B cell (primary cell): ENCODE results near the gene FAM107A. TPM values are rescaled to one million over a fixed set of nuclear protein-coding genes. Genes with fewer than 3 reads are reported as not detected.

Experiments used
- ATAC-seq: fragments of 200-7000 bp; cut with Tn5 transposase; one replicate; pipeline ENCODE4 v1.10.0; 2021; ENCODE audit warnings: low read depth, mild to moderate bottlenecking, moderate number of reproducible peaks, moderate library complexity
- CTCF ChIA-PET: fragments of 350-600 bp; sonication (Branson Sonifier 250); formaldehyde crosslinking; loops from one replicate; lab custom pipeline; 2021; ENCODE audit warnings: antibody characterized with exemption, inconsistent platforms; lab: Charles Lee
- POLR2A ChIA-PET: fragments of 350-600 bp; sonication (Branson Sonifier 250); formaldehyde crosslinking; loops from one replicate; lab custom pipeline; 2021; ENCODE audit warnings: antibody characterized with exemption; lab: Charles Lee
- DNase-seq: peaks from one replicate; pipeline ENCODE4 v3.0.0; 2013
- H2AFZ ChIP-seq: 2 replicates; pipeline ENCODE4 v1.6.1; 2012; ENCODE audit warnings: mild to moderate bottlenecking, low read depth, low read length; ENCODE audit not compliant: insufficient read depth, poor library complexity, severe bottlenecking
- H3K27ac ChIP-seq, 2 donors: 1 replicate in 1 of 2; 2 replicates in 1 of 2; pipeline ENCODE4 v1.5.1; 2012 to 2013; ENCODE audit warnings: low read length in 2 of 2, mild to moderate bottlenecking in 2 of 2, moderate library complexity in 1 of 2
- H3K27me3 ChIP-seq, 4 experiments: fragments of 200-600 bp in 1 of 4; sonication (generic) in 1 of 4; replicated peaks in 1 of 4; 1 replicate in 2 of 4; 2 replicates in 2 of 4; pipeline versions ENCODE4 v1.6.1 to v1.7.0; 2013 to 2016; ENCODE audit warnings: low read length in 3 of 4, mild to moderate bottlenecking in 2 of 4, mixed read lengths in 1 of 4, moderate library complexity in 1 of 4; ENCODE audit not compliant: insufficient read depth in 4 of 4, control insufficient read depth in 3 of 4; ENCODE audit errors: control extremely low read depth in 1 of 4
- H3K36me3 ChIP-seq, 2 experiments: replicated peaks in 1 of 2; 1 replicate in 1 of 2; 2 replicates in 1 of 2; pipeline versions ENCODE4 v1.6.1 to v1.7.1; 2013; ENCODE audit warnings: low read length in 1 of 2; ENCODE audit not compliant: insufficient read depth in 2 of 2, control insufficient read depth in 1 of 2; ENCODE audit errors: control extremely low read depth in 1 of 2, extremely low read depth in 1 of 2
- H3K4me1 ChIP-seq, 2 donors: fragments of 200-600 bp in 1 of 2; sonication (generic) in 1 of 2; 1 replicate in 1 of 2; 2 replicates in 1 of 2; pipeline versions ENCODE4 v1.5.1 to v1.6.1; 2013 to 2017; ENCODE audit warnings: low read length in 2 of 2; ENCODE audit not compliant: control insufficient read depth in 2 of 2, insufficient read depth in 2 of 2
- H3K4me2 ChIP-seq: replicated peaks from 2 replicates; pipeline ENCODE3; 2012; ENCODE audit warnings: mild to moderate bottlenecking, low read depth, low read length; ENCODE audit not compliant: poor library complexity, severe bottlenecking
- H3K4me3 ChIP-seq, 5 experiments: fragments of 200-600 bp in 1 of 5; sonication (generic) in 1 of 5; 1 replicate in 3 of 5; 2 replicates in 2 of 5; pipeline versions ENCODE4 v1.5.1 to v1.7.0; 2011 to 2016; ENCODE audit warnings: low read length in 4 of 5, mild to moderate bottlenecking in 4 of 5, low read depth in 2 of 5, control low read depth in 1 of 5, moderate library complexity in 1 of 5; ENCODE audit not compliant: insufficient read depth in 1 of 5; ENCODE audit errors: control extremely low read depth in 1 of 5, extremely low read depth in 1 of 5
- H3K79me2 ChIP-seq: fragments of 200-600 bp; sonication (generic); one replicate; pipeline ENCODE4 v1.6.0; 2016; ENCODE audit warnings: low read length; ENCODE audit not compliant: control insufficient read depth, insufficient read depth
- H3K9ac ChIP-seq: fragments of 200-600 bp; sonication (generic); 2 replicates; pipeline ENCODE4 v1.6.1; 2017; ENCODE audit warnings: mild to moderate bottlenecking, low read length, moderate library complexity
- H3K9me3 ChIP-seq, 3 donors: one replicate each; pipeline versions ENCODE4 v1.6.1 to v1.7.1; 2013; ENCODE audit warnings: low read length in 2 of 3; ENCODE audit not compliant: control insufficient read depth in 2 of 3, insufficient read depth in 1 of 3; ENCODE audit errors: control extremely low read depth in 1 of 3
- H4K20me1 ChIP-seq: 2 replicates; pipeline ENCODE4 v1.6.0; 2012; ENCODE audit warnings: mild to moderate bottlenecking, low read length; ENCODE audit not compliant: insufficient read depth, control insufficient read depth, poor library complexity, severe bottlenecking
- H3K27ac Mint-ChIP-seq: one replicate; pipeline ENCODE4 v1.8.0; 2021; ENCODE audit warnings: mixed read lengths
- H3K27me3 Mint-ChIP-seq: one replicate; pipeline ENCODE4 v1.8.0; 2021; ENCODE audit warnings: mixed read lengths
- H3K4me1 Mint-ChIP-seq: one replicate; pipeline ENCODE4 v1.8.0; 2021; ENCODE audit warnings: mixed read lengths
- H3K4me3 Mint-ChIP-seq: one replicate; pipeline ENCODE4 v1.8.0; 2021; ENCODE audit warnings: mixed read lengths
- H3K9me3 Mint-ChIP-seq: one replicate; pipeline ENCODE4 v1.8.0; 2022; ENCODE audit warnings: mixed read lengths; ENCODE audit not compliant: insufficient read depth
- EZH2 ChIP-seq: IDR thresholded peaks from 2 replicates; pipeline ENCODE4 v1.6.1; 2012; ENCODE audit warnings: borderline replicate concordance, low read depth, mild to moderate bottlenecking, moderate library complexity, low read length; ENCODE audit not compliant: insufficient read depth, poor library complexity, severe bottlenecking
- WGBS: methylation state at CpG from one replicate; pipeline ENCODE4 v1.1.5; 2013; ENCODE audit warnings: missing lambda C conversion rate; ENCODE audit not compliant: insufficient coverage; 5-methylcytosine and 5-hydroxymethylcytosine counted together
- intact Hi-C: fragments of 100-400 bp; cut with micrococcal nuclease; formaldehyde crosslinking; loops from one replicate; pipeline ENCODE4 v1.10.0; 2022
- polyA plus RNA-seq: library from polyadenylated mRNA; depleted of rRNA; stranded (reverse); fragments of >200 nt; gene quantifications from 2 replicates; pipeline ENCODE4 v1.2.3, GENCODE V29; 2012
- total RNA-seq, 2 donors: library from RNA; stranded (reverse); fragments of 120-200 nt in 1 of 2; gene quantifications; 1 replicate in 1 of 2; 2 replicates in 1 of 2; pipeline versions ENCODE4 v1.2.3 to v1.2.4, GENCODE V29; 2013 to 2022
- TF ChIP-seq, protein P1 (sequence below): fragments of 200-600 bp; IDR thresholded peaks from one replicate; pipeline ENCODE4 v1.8.0; 2022; ENCODE audit warnings: antibody characterized with exemption, mild to moderate bottlenecking

FAM107A gene
- total and polyA plus RNA-seq, 2 donors (not counting 1 experiment from before 2014, with no cell fraction given), result not detected

- ATAC-seq, result no peak
- Histone ChIP-seq H3K4me3 (no peak overlapping the region), H3K4me2 (no peak overlapping the region), H3K36me3 (no peaks in the 10 kb centered on the region), H3K27ac (no peak overlapping the region), H3K79me2 (no peaks in the 10 kb centered on the region), H3K9ac (no peak overlapping the region), H4K20me1 (no peaks in the 10 kb centered on the region), H2AFZ (no peak overlapping the region), H3K27me3 (no peaks in the 10 kb centered on the region), H3K4me1 (no peaks in the 10 kb centered on the region), H3K9me3 (no peaks in the 10 kb centered on the region)
- 95% methylated on average over 7 of the region's 8 CpGs for WGBS
- ChIA-PET CTCF (no interaction called here), POLR2A (no interaction called here)
- TF ChIP-seq, protein P1, sequence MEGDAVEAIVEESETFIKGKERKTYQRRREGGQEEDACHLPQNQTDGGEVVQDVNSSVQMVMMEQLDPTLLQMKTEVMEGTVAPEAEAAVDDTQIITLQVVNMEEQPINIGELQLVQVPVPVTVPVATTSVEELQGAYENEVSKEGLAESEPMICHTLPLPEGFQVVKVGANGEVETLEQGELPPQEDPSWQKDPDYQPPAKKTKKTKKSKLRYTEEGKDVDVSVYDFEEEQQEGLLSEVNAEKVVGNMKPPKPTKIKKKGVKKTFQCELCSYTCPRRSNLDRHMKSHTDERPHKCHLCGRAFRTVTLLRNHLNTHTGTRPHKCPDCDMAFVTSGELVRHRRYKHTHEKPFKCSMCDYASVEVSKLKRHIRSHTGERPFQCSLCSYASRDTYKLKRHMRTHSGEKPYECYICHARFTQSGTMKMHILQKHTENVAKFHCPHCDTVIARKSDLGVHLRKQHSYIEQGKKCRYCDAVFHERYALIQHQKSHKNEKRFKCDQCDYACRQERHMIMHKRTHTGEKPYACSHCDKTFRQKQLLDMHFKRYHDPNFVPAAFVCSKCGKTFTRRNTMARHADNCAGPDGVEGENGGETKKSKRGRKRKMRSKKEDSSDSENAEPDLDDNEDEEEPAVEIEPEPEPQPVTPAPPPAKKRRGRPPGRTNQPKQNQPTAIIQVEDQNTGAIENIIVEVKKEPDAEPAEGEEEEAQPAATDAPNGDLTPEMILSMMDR, result no peak
- no peak for TF ChIP-seq EZH2
- H3K4me3 Mint-ChIP-seq, result no peak overlapping the region
- intact Hi-C loops, result no loop called here
- H3K27ac Mint-ChIP-seq, result no peak overlapping the region
- H3K27me3 Mint-ChIP-seq, result peaks cover 3% of the 10 kb centered on the region
- no peak for DNase-seq
- no peaks in the 10 kb centered on the region for H3K4me1 Mint-ChIP-seq
- no peaks in the 10 kb centered on the region for H3K9me3 Mint-ChIP-seq
These were observed 46.3 kb upstream of the FAM107A start for GRCh38 chr3:58623478-58623877.

DNA sequence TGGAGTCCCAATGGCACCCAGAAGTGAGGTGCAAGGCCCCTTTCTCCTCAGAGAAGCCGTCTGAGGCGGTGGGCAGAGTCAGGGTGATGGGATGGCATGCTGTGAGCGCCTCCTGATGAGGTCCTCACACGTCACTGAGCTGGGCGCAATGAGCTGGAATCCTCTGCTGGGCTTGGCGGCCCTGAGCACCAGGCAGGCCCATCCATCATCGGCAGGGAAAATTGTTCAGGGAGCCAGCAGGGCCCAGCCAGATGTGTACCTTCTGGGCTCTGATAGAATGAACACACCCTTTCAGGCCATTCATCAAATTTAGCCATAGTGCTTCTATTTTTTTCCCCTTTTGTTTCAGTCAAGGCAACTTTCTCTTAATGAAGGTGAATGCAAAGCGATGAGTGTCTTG, 45.7 kb upstream of the FAM107A start:
- intact Hi-C loops, result no loop called here
- WGBS, result 90% methylated on average over 7 of the region's 8 CpGs
- CTCF ChIA-PET, result interaction anchor here (1.1 kb wide), 1 partner anchor 55 kb away, joined by 4 read pairs; no protein-coding TSS in a partner anchor
- DNase-seq (no peak), ATAC-seq (no peak)
- POLR2A ChIA-PET, result no interaction called here
- Mint-ChIP-seq H3K27me3 (peaks cover 3% of the 10 kb centered on the region), H3K4me3 (no peak overlapping the region), H3K9me3 (no peaks in the 10 kb centered on the region), H3K4me1 (no peaks in the 10 kb centered on the region), H3K27ac (no peak overlapping the region)
- no peak overlapping the region for H3K27ac ChIP-seq
- H3K9ac ChIP-seq, result no peak overlapping the region
- H3K27me3 ChIP-seq, result no peaks in the 10 kb centered on the region
- no peak overlapping the region for H3K4me2 ChIP-seq
- no peaks in the 10 kb centered on the region for H3K4me1 ChIP-seq
- TF ChIP-seq, protein P1, result no peak
- no peak for TF ChIP-seq EZH2
- H4K20me1 ChIP-seq, result no peaks in the 10 kb centered on the region
- H3K9me3 ChIP-seq, result no peaks in the 10 kb centered on the region
- H3K4me3 ChIP-seq, result no peak overlapping the region
- H2AFZ ChIP-seq, result no peak overlapping the region
- no peaks in the 10 kb centered on the region for H3K36me3 ChIP-seq
- no peaks in the 10 kb centered on the region for H3K79me2 ChIP-seq
